Stimulated activated CD4-positive, alpha-beta T cell treated with anti-CD3 and anti-CD28 coated beads, Interleukin-15, amount 100 ng/mL, for 24 hours (primary cell): ENCODE measurements around the gene RBKS.
A peak's percentile ranks its signal among the peaks of the same experiment; 100 is the strongest.
"Not testable (repeated sequence)": the region's sequence is repeated elsewhere in the genome, so short reads cannot be mapped to it uniquely, and the experiment has no call there.

Experiments
- DNase-seq: peaks from one replicate; pipeline ENCODE4 v3.0.0-alpha.2; 2020

Gene RBKS

GRCh38 chr2:27903649-27904404 lies 13.6 kb upstream of the RBKS start:
- DNase-seq, result peak; percentile 26

- no peak for DNase-seq
Observed at GRCh38 chr2:27903018-27903417, 12.8 kb upstream of the RBKS start.

GRCh38 chr2:27902098-27902497 lies 11.9 kb upstream of the RBKS start:
- no peak for DNase-seq

- peak; percentile 57 for DNase-seq
Observed at GRCh38 chr2:27901234-27901633, 11.0 kb upstream of the RBKS start.

GRCh38 chr2:27897717-27898116 lies 7.5 kb upstream of the RBKS start:
- no peak for DNase-seq

GRCh38 chr2:27893006-27893405 lies 2.8 kb upstream of the RBKS start:
- peak; percentile 24 for DNase-seq

- no peak for DNase-seq
Observed at GRCh38 chr2:27891673-27892105, 1.5 kb upstream of the RBKS start.

- DNase-seq, result peak; percentile 88
Observed at GRCh38 chr2:27890924-27891672, 911 bp upstream of the RBKS start.

- no peak for DNase-seq
Observed at GRCh38 chr2:27889774-27890145, 427 bp downstream of the RBKS start.

GRCh38 chr2:27888790-27889189 lies 1.4 kb downstream of the RBKS start:
- DNase-seq, result no peak

GRCh38 chr2:27887830-27888229 lies 2.4 kb downstream of the RBKS start:
- DNase-seq, result no peak

- no peak for DNase-seq
Observed at GRCh38 chr2:27887111-27887510, 3.1 kb downstream of the RBKS start.

- DNase-seq, result no peak
Observed at GRCh38 chr2:27886322-27886721, 3.9 kb downstream of the RBKS start.

- DNase-seq, result no peak
Observed at GRCh38 chr2:27885661-27886060, 4.5 kb downstream of the RBKS start.

- DNase-seq, result no peak
Observed at GRCh38 chr2:27885234-27885633, 5.0 kb downstream of the RBKS start.

- no peak for DNase-seq
Observed at GRCh38 chr2:27884601-27885000, 5.6 kb downstream of the RBKS start.

- DNase-seq, result not testable (repeated sequence)
Observed at GRCh38 chr2:27882584-27882922, 7.6 kb downstream of the RBKS start.

- DNase-seq, result not testable (repeated sequence)
Observed at GRCh38 chr2:27881815-27882583, 8.2 kb downstream of the RBKS start.

- no peak for DNase-seq
Observed at GRCh38 chr2:27878825-27879224, 11.4 kb downstream of the RBKS start.

GRCh38 chr2:27875089-27875881 lies 14.9 kb downstream of the RBKS start:
- no peak for DNase-seq

- DNase-seq, result no peak
Observed at GRCh38 chr2:27873091-27873490, 17.1 kb downstream of the RBKS start.

GRCh38 chr2:27871802-27872201 lies 18.4 kb downstream of the RBKS start:
- DNase-seq, result no peak

- DNase-seq, result no peak
Observed at GRCh38 chr2:27870724-27871123, 19.5 kb downstream of the RBKS start.
